ENCODE data around the gene ERBIN.

DNA sequence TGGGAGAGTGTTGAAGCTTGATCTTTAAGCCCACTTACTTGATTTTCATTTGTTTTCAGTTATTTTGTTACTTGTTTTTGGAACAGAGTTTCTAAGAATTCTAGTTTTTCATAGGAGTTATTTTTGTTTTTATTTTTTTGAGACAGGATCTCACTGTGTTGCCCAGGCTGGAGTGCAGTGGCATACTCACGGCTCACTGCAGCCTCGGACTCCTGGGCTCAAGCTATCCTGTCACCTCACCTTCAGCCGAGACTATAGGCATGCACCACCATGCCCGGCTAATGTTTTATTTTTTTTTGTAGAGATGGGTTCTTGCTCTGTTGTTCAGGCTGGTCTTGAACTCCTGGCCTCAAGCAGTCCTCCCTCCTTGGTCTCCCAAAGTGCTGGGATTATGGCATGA lies 6.3 kb downstream of the ERBIN start:
- TF ChIP-seq, protein P1, sequence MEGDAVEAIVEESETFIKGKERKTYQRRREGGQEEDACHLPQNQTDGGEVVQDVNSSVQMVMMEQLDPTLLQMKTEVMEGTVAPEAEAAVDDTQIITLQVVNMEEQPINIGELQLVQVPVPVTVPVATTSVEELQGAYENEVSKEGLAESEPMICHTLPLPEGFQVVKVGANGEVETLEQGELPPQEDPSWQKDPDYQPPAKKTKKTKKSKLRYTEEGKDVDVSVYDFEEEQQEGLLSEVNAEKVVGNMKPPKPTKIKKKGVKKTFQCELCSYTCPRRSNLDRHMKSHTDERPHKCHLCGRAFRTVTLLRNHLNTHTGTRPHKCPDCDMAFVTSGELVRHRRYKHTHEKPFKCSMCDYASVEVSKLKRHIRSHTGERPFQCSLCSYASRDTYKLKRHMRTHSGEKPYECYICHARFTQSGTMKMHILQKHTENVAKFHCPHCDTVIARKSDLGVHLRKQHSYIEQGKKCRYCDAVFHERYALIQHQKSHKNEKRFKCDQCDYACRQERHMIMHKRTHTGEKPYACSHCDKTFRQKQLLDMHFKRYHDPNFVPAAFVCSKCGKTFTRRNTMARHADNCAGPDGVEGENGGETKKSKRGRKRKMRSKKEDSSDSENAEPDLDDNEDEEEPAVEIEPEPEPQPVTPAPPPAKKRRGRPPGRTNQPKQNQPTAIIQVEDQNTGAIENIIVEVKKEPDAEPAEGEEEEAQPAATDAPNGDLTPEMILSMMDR (IDR thresholded peaks at IDR 0.05; ENCODE audit: low read length): no peak
- TF ChIP-seq EZH2 (IDR thresholded peaks at IDR 0.05; ENCODE audit: borderline replicate concordance, low read length): no peak

All from OCI-LY1 (cell line).